ENCODE measurements around the gene AFP.

AFP gene

GRCh38 chr4:73438582-73439215, 2.7 kb downstream of the AFP start:
- no peak for DNase-seq (ENCODE audit: low read depth in 2 of 2)

- no peak for DNase-seq (ENCODE audit: low read depth in 2 of 2)
These were observed 3.4 kb downstream of the AFP start for GRCh38 chr4:73439445-73439844.

GRCh38 chr4:73439991-73440390, 4.0 kb downstream of the AFP start:
- DNase-seq (ENCODE audit: low read depth in 2 of 2), result no peak

GRCh38 chr4:73440653-73441052, 4.6 kb downstream of the AFP start:
- DNase-seq (ENCODE audit: low read depth in 2 of 2), result no peak

- no peak for DNase-seq (ENCODE audit: low read depth in 2 of 2)
These were observed 6.3 kb downstream of the AFP start for GRCh38 chr4:73442275-73442674.

- no peak for DNase-seq (ENCODE audit: low read depth in 2 of 2)
These were observed 7.2 kb downstream of the AFP start for GRCh38 chr4:73443224-73443623.

- DNase-seq (ENCODE audit: low read depth in 2 of 2), result no peak
These were observed 9.6 kb downstream of the AFP start for GRCh38 chr4:73445383-73446335.

GRCh38 chr4:73446336-73446938, 10.4 kb downstream of the AFP start:
- no peak for DNase-seq (ENCODE audit: low read depth in 2 of 2)

GRCh38 chr4:73447671-73448070, 11.7 kb downstream of the AFP start:
- DNase-seq (ENCODE audit: low read depth in 2 of 2), result no peak

- DNase-seq (ENCODE audit: low read depth in 2 of 2), result no peak
These were observed 12.6 kb downstream of the AFP start for GRCh38 chr4:73448448-73449203.

- DNase-seq (ENCODE audit: low read depth in 2 of 2), result no peak
These were observed 14.5 kb downstream of the AFP start for GRCh38 chr4:73450398-73451004.

GRCh38 chr4:73451404-73451803, 15.4 kb downstream of the AFP start:
- no peak for DNase-seq (ENCODE audit: low read depth in 2 of 2)

- no peak for DNase-seq (ENCODE audit: low read depth in 2 of 2)
These were observed 16.1 kb downstream of the AFP start for GRCh38 chr4:73451981-73452747.

- DNase-seq (ENCODE audit: low read depth in 2 of 2), result no peak
These were observed 17.1 kb downstream of the AFP start for GRCh38 chr4:73452953-73453700.

GRCh38 chr4:73453701-73454005, 17.6 kb downstream of the AFP start:
- no peak for DNase-seq (ENCODE audit: low read depth in 2 of 2)

GRCh38 chr4:73454920-73455319, 18.9 kb downstream of the AFP start:
- DNase-seq (ENCODE audit: low read depth in 2 of 2), result no peak

GRCh38 chr4:73456177-73457022, 20.4 kb downstream of the AFP start:
- DNase-seq (ENCODE audit: low read depth in 2 of 2), result no peak

- no peak for DNase-seq (ENCODE audit: low read depth in 2 of 2)
These were observed 22.4 kb downstream of the AFP start for GRCh38 chr4:73458184-73459047.
